ENCODE data around the gene TBRG4. TPM values are rescaled to one million over a fixed set of nuclear protein-coding genes. Genes with fewer than 3 reads are reported as not detected.

Gene TBRG4
- total RNA-seq, 1 donor from 2014 or later: 74.4 TPM

DNA sequence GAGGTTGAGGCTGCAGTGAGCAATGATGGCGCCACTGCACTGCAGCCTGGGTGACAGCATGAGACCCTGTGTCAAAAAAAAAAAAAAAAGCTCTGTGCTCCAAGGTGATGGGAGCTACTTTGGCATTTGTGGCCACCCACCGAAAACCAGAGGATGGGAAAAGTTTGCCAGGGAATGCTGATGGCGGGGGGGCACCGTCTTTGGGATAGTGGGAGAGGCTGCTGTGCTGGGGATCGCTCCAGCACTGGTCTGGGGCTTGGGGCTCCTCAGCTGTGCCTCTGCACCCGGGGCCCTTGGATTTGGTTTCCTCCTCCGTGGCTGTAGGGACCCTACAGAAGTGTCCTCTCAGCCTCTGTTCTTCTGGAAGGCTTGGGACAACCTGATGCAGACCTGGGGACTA, 34.4 kb upstream of the TBRG4 start:
- no peak overlapping the region for H3K4me3 ChIP-seq (ENCODE audit: low read depth, low read length)
- TF ChIP-seq, protein P1, sequence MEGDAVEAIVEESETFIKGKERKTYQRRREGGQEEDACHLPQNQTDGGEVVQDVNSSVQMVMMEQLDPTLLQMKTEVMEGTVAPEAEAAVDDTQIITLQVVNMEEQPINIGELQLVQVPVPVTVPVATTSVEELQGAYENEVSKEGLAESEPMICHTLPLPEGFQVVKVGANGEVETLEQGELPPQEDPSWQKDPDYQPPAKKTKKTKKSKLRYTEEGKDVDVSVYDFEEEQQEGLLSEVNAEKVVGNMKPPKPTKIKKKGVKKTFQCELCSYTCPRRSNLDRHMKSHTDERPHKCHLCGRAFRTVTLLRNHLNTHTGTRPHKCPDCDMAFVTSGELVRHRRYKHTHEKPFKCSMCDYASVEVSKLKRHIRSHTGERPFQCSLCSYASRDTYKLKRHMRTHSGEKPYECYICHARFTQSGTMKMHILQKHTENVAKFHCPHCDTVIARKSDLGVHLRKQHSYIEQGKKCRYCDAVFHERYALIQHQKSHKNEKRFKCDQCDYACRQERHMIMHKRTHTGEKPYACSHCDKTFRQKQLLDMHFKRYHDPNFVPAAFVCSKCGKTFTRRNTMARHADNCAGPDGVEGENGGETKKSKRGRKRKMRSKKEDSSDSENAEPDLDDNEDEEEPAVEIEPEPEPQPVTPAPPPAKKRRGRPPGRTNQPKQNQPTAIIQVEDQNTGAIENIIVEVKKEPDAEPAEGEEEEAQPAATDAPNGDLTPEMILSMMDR (conservative IDR thresholded peaks at IDR 0.05; ENCODE audit: low read depth, low read length): no peak
- no peak for DNase-seq (ENCODE audit: low read depth)

DNA sequence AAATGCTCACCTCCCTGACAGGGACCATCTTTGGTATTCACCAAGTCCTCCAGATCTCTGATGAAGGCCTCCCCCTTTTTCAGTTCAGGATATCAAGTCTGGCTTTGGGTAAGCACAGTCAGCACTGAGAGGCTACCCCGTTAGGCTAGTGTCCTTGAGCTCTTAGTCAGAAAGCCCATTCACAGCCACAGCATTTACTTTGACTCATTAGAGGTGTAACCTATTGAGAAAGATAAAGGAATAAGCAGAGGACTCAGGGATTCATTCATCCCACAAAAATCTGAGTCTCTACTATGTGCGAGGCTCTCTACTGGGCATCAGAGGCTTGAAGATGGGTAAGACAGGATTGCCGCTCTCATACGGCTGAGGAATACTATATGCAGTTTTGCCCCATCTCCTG, 32.1 kb upstream of the TBRG4 start:
- no peak for DNase-seq (ENCODE audit: low read depth)
- TF ChIP-seq, protein P1 (conservative IDR thresholded peaks at IDR 0.05; ENCODE audit: low read depth, low read length): no peak
- H3K4me3 ChIP-seq (ENCODE audit: low read depth, low read length): no peak overlapping the region

DNA sequence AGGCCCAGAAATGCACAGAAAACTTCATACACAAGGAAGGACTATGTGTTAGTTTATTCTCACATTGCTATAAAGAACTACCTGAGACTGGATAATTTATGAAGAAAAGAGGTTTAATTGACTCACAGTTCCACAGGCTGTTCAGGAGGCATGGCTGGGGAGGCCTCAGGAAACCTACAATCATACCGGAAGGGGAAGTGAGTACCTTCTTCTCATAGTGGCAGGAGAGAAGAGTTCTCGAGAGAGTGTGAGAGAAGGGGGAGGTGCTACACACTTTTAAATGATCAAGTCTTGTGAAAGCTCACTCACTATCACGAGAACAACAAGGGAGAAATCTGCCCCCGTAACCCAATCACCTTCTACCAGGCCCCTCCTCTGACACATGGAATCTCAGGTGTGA, 29.3 kb upstream of the TBRG4 start:
- no peak for DNase-seq (ENCODE audit: low read depth)
- H3K4me3 ChIP-seq (ENCODE audit: low read depth, low read length): no peak overlapping the region
- TF ChIP-seq, protein P1 (conservative IDR thresholded peaks at IDR 0.05; ENCODE audit: low read depth, low read length): no peak

DNA sequence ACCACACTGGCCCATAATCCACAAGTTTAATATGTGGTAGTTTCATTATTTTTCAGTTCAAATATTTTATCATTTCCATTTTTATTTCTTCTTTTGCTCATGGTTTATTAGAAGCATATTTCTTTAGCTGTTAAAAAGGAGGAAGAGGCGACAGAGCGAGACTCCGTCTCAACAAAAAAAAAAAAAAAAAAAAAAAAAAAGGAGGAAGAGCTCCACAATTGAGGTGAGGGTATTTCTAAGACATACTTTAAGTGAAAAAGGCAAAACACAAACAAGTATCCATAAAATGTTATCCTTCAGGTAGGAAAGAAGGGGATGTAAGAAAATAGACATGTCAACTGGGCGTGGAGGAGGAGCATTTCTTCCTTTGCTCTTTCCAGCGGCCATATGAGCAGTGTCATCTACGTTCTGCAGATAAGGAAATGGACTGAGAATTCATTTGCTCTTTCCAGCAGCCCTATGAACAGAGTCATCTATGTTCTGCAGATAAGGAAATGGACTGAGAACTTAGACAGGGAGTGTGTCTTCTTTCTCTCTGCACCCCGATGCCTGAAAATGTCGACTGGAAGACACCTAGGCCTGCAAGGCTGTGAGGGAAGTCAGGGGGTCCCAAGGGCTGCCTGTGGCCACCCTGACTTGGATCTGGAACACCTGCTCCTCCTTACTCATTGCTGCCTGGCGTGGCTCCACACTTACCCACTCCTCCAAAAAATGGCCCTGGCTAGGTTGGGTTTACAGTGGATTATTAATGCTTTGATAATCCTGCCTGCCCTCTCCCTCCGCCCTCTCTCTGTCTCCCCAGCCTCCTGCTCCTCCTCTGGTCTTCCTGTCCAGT, 27.2 kb upstream of the TBRG4 start:
- TF ChIP-seq, protein P1 (conservative IDR thresholded peaks at IDR 0.05; ENCODE audit: low read depth, low read length): no peak
- DNase-seq (ENCODE audit: low read depth): no peak
- no peak overlapping the region for H3K4me3 ChIP-seq (ENCODE audit: low read depth, low read length)

DNA sequence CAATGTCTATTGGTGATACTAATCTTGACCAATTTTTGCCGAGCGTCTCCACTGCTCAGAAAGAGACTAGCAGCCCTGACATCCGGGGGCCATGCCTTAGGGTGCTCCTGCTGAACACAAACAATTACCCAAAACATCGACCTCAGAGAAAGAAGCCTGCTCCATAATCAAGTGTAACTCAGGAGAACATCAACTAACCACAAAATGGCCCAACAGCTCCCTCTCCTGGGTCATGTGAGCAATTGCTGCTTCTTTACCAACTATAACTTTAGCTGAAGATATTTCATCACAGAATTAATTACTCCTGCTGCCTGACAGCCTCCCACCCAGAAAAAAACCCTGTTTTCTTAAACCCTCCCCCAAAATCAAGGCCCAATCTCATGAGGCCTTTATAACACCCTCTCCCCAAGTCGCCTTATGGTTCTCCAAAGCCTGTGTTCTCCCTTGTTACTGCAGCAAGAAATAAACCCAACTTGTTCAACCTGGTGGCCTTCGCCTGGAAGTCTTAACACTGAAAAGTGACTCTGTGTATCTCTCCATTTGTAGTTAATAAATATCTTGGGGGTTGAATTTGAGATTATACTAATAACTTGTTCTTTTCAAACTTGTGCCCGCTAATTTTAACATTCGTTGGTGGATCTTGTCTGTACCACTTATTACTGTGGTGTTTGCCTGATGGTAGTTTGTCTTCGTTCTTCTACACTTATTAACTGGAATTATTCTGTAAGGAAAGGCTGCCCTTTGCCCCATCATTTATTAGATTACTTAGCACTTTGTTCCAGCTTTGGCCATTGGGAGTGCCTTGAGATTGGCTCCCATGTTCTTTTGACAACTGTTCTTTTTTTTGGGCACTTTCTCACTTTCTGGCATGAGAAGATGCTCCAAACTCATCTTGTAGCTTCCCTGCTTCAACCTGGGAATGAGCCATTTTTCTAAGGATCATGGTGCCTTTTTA, 24.9 kb upstream of the TBRG4 start:
- TF ChIP-seq, protein P1 (conservative IDR thresholded peaks at IDR 0.05; ENCODE audit: low read depth, low read length): peak; percentile 88
- DNase-seq (ENCODE audit: low read depth): no peak
- no peak overlapping the region for H3K4me3 ChIP-seq (ENCODE audit: low read depth, low read length)

DNA sequence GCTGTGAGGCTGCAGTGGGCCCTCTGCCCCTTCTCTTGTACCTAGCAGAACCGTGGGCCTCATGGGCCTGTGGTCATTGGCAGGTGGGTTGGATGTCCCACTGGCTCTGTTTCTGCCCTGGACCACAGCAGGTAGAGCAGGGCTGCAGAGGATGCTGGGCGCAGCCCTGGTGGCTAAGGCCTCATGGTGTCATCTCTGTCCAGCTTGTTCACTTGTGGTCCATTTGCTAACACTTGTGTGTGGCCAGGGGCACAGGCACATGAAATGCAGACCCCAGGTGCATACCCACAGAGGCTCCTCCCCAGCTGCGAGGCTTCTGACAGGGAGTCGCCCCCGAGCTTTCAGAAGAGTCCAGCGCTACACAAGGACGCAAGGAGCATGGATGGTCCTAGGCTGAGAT, 22.4 kb upstream of the TBRG4 start:
- no peak for DNase-seq (ENCODE audit: low read depth)
- H3K4me3 ChIP-seq (ENCODE audit: low read depth, low read length): no peak overlapping the region
- TF ChIP-seq, protein P1 (conservative IDR thresholded peaks at IDR 0.05; ENCODE audit: low read depth, low read length): no peak
